Transverse colon (tissue), 4 donors: ENCODE data around the gene CDCA3.
"Not testable (repeated sequence)": the region's sequence is repeated elsewhere in the genome, so short reads cannot be mapped to it uniquely, and the experiment has no call there.

Source experiments
- POLR2A ChIP-seq: fragments of 450-650 bp; IDR thresholded peaks from one replicate; pipeline ENCODE4 v1.6.1; 2016; ENCODE audit warnings: antibody characterized with exemption, mild to moderate bottlenecking, moderate library complexity
- POLR2AphosphoS5 ChIP-seq, 3 donors: sonication (generic); formaldehyde crosslinking; IDR thresholded peaks; one replicate each; pipeline ENCODE4 v1.6.1; 2016; ENCODE audit warnings: antibody characterized with exemption in 3 of 3
- TF ChIP-seq, protein P1 (sequence below), 5 experiments: fragments of 200-600 bp in 3 of 5; fragments of 450-650 bp in 2 of 5; sonication (generic) in 3 of 5; IDR thresholded peaks; 1 replicate in 2 of 5; 2 replicates in 3 of 5; pipeline ENCODE4 v1.5.1; 2016 to 2017; ENCODE audit warnings: antibody characterized with exemption in 5 of 5, inconsistent platforms in 3 of 5, mild to moderate bottlenecking in 2 of 5, moderate library complexity in 1 of 5

- TF ChIP-seq, protein P1, sequence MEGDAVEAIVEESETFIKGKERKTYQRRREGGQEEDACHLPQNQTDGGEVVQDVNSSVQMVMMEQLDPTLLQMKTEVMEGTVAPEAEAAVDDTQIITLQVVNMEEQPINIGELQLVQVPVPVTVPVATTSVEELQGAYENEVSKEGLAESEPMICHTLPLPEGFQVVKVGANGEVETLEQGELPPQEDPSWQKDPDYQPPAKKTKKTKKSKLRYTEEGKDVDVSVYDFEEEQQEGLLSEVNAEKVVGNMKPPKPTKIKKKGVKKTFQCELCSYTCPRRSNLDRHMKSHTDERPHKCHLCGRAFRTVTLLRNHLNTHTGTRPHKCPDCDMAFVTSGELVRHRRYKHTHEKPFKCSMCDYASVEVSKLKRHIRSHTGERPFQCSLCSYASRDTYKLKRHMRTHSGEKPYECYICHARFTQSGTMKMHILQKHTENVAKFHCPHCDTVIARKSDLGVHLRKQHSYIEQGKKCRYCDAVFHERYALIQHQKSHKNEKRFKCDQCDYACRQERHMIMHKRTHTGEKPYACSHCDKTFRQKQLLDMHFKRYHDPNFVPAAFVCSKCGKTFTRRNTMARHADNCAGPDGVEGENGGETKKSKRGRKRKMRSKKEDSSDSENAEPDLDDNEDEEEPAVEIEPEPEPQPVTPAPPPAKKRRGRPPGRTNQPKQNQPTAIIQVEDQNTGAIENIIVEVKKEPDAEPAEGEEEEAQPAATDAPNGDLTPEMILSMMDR (IDR thresholded peaks at IDR 0.05) = not testable (repeated sequence)
- TF ChIP-seq POLR2A; POLR2AphosphoS5 (IDR thresholded peaks at IDR 0.05): not testable (repeated sequence)
These were observed 28.7 kb upstream of the CDCA3 start for GRCh38 chr12:6879824-6880223.
